Caki2 (cell line): ENCODE measurements around the gene DCUN1D4. TPM values are rescaled to one million over a fixed set of nuclear protein-coding genes. Genes with fewer than 3 reads are reported as not detected.
A peak's percentile ranks its signal among the peaks of the same experiment; 100 is the strongest.
"Not testable (repeated sequence)": the region's sequence is repeated elsewhere in the genome, so short reads cannot be mapped to it uniquely, and the experiment has no call there.

Experiments used
- DNase-seq: peaks from one replicate; pipeline ENCODE4 v3.0.0-alpha.2; 2015; ENCODE audit warnings: low read depth
- in situ Hi-C: cut with HindIII; loops from 2 replicates; pipeline ENCODE4 v1.10.0; 2016; ENCODE audit warnings: low sequenced_read_pairs, low pct_unique_long_range_greater_than_20kb, mixed read lengths
- total RNA-seq: library from RNA; depleted of rRNA; stranded (reverse); fragments of >200 nt; shearing (Covaris generic); gene quantifications from 2 replicates; pipeline ENCODE4 v1.2.3, GENCODE V29; 2014; ENCODE audit warnings: low replicate concordance

The DCUN1D4 gene
- total RNA-seq, 1 experiment from 2014 or later: 29.3 TPM

GRCh38 chr4:51880016-51880915 lies 37.3 kb downstream of the DCUN1D4 start:
- DNase-seq: no peak
- in situ Hi-C loops: no loop called here

GRCh38 chr4:51884055-51884454 lies 41.1 kb downstream of the DCUN1D4 start:
- DNase-seq: no peak
- in situ Hi-C loops: no loop called here

- DNase-seq: no peak
- in situ Hi-C loops: no loop called here
Observed at GRCh38 chr4:51884606-51885005, 41.7 kb downstream of the DCUN1D4 start.

- in situ Hi-C loops: no loop called here
- DNase-seq: peak; percentile 26
Observed at GRCh38 chr4:51885363-51885762, 42.4 kb downstream of the DCUN1D4 start.

- in situ Hi-C loops: no loop called here
- no peak for DNase-seq
Observed at GRCh38 chr4:51890760-51891159, 47.8 kb downstream of the DCUN1D4 start.

GRCh38 chr4:51893402-51893801 lies 50.4 kb downstream of the DCUN1D4 start:
- DNase-seq, in situ Hi-C loops: not testable (repeated sequence)

GRCh38 chr4:51894059-51894645 lies 51.2 kb downstream of the DCUN1D4 start:
- DNase-seq: no peak
- in situ Hi-C loops: no loop called here

- DNase-seq: no peak
- in situ Hi-C loops: no loop called here
Observed at GRCh38 chr4:51895158-51895557, 52.2 kb downstream of the DCUN1D4 start.

GRCh38 chr4:51895816-51896408 lies 53.0 kb downstream of the DCUN1D4 start:
- in situ Hi-C loops: no loop called here
- peak; percentile 62 for DNase-seq

GRCh38 chr4:51901363-51901762 lies 58.4 kb downstream of the DCUN1D4 start:
- in situ Hi-C loops: no loop called here
- no peak for DNase-seq

- in situ Hi-C loops: no loop called here
- no peak for DNase-seq
Observed at GRCh38 chr4:51906167-51906958, 63.4 kb downstream of the DCUN1D4 start.

GRCh38 chr4:51907006-51907669 lies 64.2 kb downstream of the DCUN1D4 start:
- no peak for DNase-seq
- in situ Hi-C loops: no loop called here

GRCh38 chr4:51909236-51909703 lies 66.3 kb downstream of the DCUN1D4 start:
- in situ Hi-C loops: no loop called here
- no peak for DNase-seq

GRCh38 chr4:51918251-51918650 lies 75.3 kb downstream of the DCUN1D4 start:
- DNase-seq: no peak
- in situ Hi-C loops: no loop called here

- DNase-seq: no peak
- in situ Hi-C loops: no loop called here
Observed at GRCh38 chr4:51923343-51923742, 80.4 kb downstream of the DCUN1D4 start.

- DNase-seq: no peak
- in situ Hi-C loops: no loop called here
Observed at GRCh38 chr4:51925307-51925706, 82.4 kb downstream of the DCUN1D4 start.

GRCh38 chr4:51930557-51930956 lies 87.6 kb downstream of the DCUN1D4 start:
- in situ Hi-C loops: no loop called here
- no peak for DNase-seq

- DNase-seq: no peak
- in situ Hi-C loops: no loop called here
Observed at GRCh38 chr4:51931461-51931860, 88.5 kb downstream of the DCUN1D4 start.
